RWPE2 (cell line): ENCODE measurements around the gene SLC25A1.

Source experiments
- ATAC-seq: fragments of 200-7000 bp; cut with Tn5 transposase; 3 replicates; pipeline ENCODE4 v1.9.1; 2021; ENCODE audit warnings: low read depth
- DNase-seq: peaks from one replicate; pipeline ENCODE4 v3.0.0-alpha.2; 2020; ENCODE audit warnings: low spot score
- H3K27ac ChIP-seq: fragments of 450-650 bp; 2 replicates; pipeline ENCODE4 v1.5.1; 2017; ENCODE audit warnings: mild to moderate bottlenecking; ENCODE audit not compliant: poor library complexity, severe bottlenecking
- H3K27me3 ChIP-seq: fragments of 250-450 bp; sonication (Bioruptor Pico); 2 replicates; pipeline ENCODE4 v1.5.1; 2021; ENCODE audit warnings: mild to moderate bottlenecking, moderate library complexity; ENCODE audit not compliant: insufficient read depth, poor library complexity, severe bottlenecking
- H3K36me3 ChIP-seq: fragments of 250-450 bp; sonication (Bioruptor Pico); 2 replicates; pipeline ENCODE4 v1.5.1; 2020; ENCODE audit warnings: low read depth, mild to moderate bottlenecking, moderate library complexity
- H3K4me1 ChIP-seq: fragments of 250-450 bp; sonication (Bioruptor Pico); 2 replicates; pipeline ENCODE4 v1.5.1; 2021; ENCODE audit warnings: mild to moderate bottlenecking, moderate library complexity; ENCODE audit not compliant: insufficient read depth, poor library complexity, severe bottlenecking
- H3K4me3 ChIP-seq: fragments of 250-450 bp; sonication (Bioruptor Pico); 2 replicates; pipeline ENCODE4 v1.5.1; 2021; ENCODE audit warnings: mild to moderate bottlenecking, moderate library complexity; ENCODE audit not compliant: severe bottlenecking
- H3K9me3 ChIP-seq: fragments of 250-450 bp; sonication (Bioruptor Pico); 2 replicates; pipeline ENCODE4 v1.5.1; 2021; ENCODE audit warnings: mild to moderate bottlenecking, moderate library complexity; ENCODE audit not compliant: severe bottlenecking
- CTCF ChIP-seq: fragments of 450-650 bp; IDR thresholded peaks from one replicate; pipeline ENCODE4 v1.5.1; 2017; ENCODE audit warnings: mild to moderate bottlenecking, moderate library complexity; ENCODE audit not compliant: poor library complexity, severe bottlenecking

The SLC25A1 gene

GRCh38 chr22:19178065-19178656 is 375 bp downstream of the SLC25A1 start:
- DNase-seq (no peak), ATAC-seq (0 out of 3 replicates have a peak, but pooled peaks have one; percentile 1)
- H3K27me3 ChIP-seq: no peaks in the 10 kb centered on the region
- TF ChIP-seq CTCF: no peak
- H3K4me3 ChIP-seq: peak overlapping the region; percentile 98
- H3K4me1 ChIP-seq: peaks cover 13% of the 10 kb centered on the region
- peak overlapping the region; percentile 73 for H3K27ac ChIP-seq
- no peaks in the 10 kb centered on the region for H3K9me3 ChIP-seq
- H3K36me3 ChIP-seq: peaks cover 21% of the 10 kb centered on the region

- ATAC-seq (no peak), DNase-seq (no peak)
- H3K36me3 ChIP-seq: peaks cover 21% of the 10 kb centered on the region
- peaks cover 18% of the 10 kb centered on the region for H3K4me1 ChIP-seq
- peak overlapping the region; percentile 73 for H3K27ac ChIP-seq
- peak overlapping the region; percentile 98 for H3K4me3 ChIP-seq
- no peaks in the 10 kb centered on the region for H3K9me3 ChIP-seq
- no peaks in the 10 kb centered on the region for H3K27me3 ChIP-seq
- TF ChIP-seq CTCF: no peak
These were observed 1.1 kb downstream of the SLC25A1 start for GRCh38 chr22:19177164-19178064.

GRCh38 chr22:19176732-19177131 is 1.8 kb downstream of the SLC25A1 start:
- H3K27ac ChIP-seq: peak overlapping the region; percentile 73
- H3K4me1 ChIP-seq: peaks cover 18% of the 10 kb centered on the region
- peaks cover 21% of the 10 kb centered on the region for H3K36me3 ChIP-seq
- H3K9me3 ChIP-seq: no peaks in the 10 kb centered on the region
- H3K4me3 ChIP-seq: peak overlapping the region; percentile 98
- DNase-seq (no peak), ATAC-seq (no peak)
- no peaks in the 10 kb centered on the region for H3K27me3 ChIP-seq
- no peak for TF ChIP-seq CTCF

GRCh38 chr22:19176175-19176643 is 2.3 kb downstream of the SLC25A1 start:
- Histone ChIP-seq H3K27me3 (no peaks in the 10 kb centered on the region), H3K9me3 (no peaks in the 10 kb centered on the region), H3K27ac (peak overlapping the region; percentile 73), H3K4me3 (no peak overlapping the region), H3K4me1 (peaks cover 18% of the 10 kb centered on the region), H3K36me3 (peaks cover 21% of the 10 kb centered on the region)
- no peak for TF ChIP-seq CTCF
- ATAC-seq (no peak), DNase-seq (no peak)
